HFFc6 (cell line): ENCODE results near the gene FBXO24. TPM values are rescaled to one million over a fixed set of nuclear protein-coding genes. Genes with fewer than 3 reads are reported as not detected.
A peak's percentile ranks its signal among the peaks of the same experiment; 100 is the strongest.

Experiments
- DNase-seq: peaks from one replicate; pipeline ENCODE4 v3.0.0-alpha.2; 2018
- H3K27ac Mint-ChIP-seq: 2 replicates; pipeline ENCODE4 v1.8.0; 2020; ENCODE audit warnings: mild to moderate bottlenecking, mixed read lengths
- H3K27me3 Mint-ChIP-seq: 2 replicates; pipeline ENCODE4 v1.8.0; 2021; ENCODE audit warnings: mild to moderate bottlenecking, moderate library complexity, mixed read lengths; ENCODE audit not compliant: insufficient read depth
- H3K36me3 Mint-ChIP-seq: 2 replicates; pipeline ENCODE4 v1.8.0; 2021; ENCODE audit warnings: low read depth, mixed read lengths
- H3K4me1 Mint-ChIP-seq: 2 replicates; pipeline ENCODE4 v1.8.0; 2020; ENCODE audit warnings: low read depth, mixed read lengths
- H3K4me3 Mint-ChIP-seq: 2 replicates; pipeline ENCODE4 v1.8.0; 2020; ENCODE audit warnings: mild to moderate bottlenecking, moderate library complexity, mixed read lengths
- H3K9me3 Mint-ChIP-seq: 2 replicates; pipeline ENCODE4 v1.8.0; 2020; ENCODE audit warnings: mild to moderate bottlenecking, mixed read lengths
- total RNA-seq, 6 experiments: library from RNA; stranded (reverse); fragmentation: NEBNext Ultra II Directional; extraction: Animal tissue kit (Norgen Biotek cat#: 25700); gene quantifications; 2 replicates in 1 of 6; 3 replicates in 5 of 6; pipeline ENCODE4 v1.2.3, GENCODE V29; 2021
- TF ChIP-seq, protein P1 (sequence below): fragments of 200-600 bp; sonication (generic); IDR thresholded peaks from 2 replicates; pipeline ENCODE4 v1.5.0; 2021; ENCODE audit warnings: antibody characterized with exemption, mild to moderate bottlenecking

The FBXO24 gene
- total RNA-seq, 6 experiments from 2014 or later, result 0.20 to 0.47 (median 0.28) TPM

DNA sequence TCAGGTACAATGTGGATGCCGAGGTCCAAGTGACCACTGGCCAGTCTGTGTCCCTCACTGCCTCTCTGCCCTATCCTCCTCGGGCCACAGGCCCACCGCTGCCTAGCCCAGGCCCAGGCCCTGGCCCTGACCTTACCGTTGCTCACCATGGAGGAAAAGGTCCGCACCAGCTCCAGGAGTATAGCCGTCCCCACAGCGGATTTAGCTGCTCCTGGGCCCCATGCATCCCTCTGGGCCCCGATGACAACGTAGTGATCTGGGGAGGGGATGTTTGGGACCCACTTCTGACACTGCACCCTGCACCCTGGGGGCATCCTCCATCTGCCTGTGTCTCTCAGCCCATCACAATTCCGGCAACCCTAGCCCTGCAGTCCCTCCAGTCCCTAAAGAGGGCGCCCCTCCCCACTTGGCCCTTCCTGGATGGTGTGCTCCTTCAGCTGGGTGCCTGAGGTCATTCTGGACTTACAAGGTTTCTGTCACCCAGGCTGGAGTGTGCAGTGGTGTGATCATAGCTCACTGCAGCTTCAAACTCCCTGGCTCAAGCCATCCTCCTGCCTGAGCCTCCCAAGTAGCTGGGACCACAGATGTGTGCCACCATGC is 43.1 kb downstream of the FBXO24 start:
- Mint-ChIP-seq H3K27ac (no peak overlapping the region), H3K36me3 (no peaks in the 10 kb centered on the region), H3K9me3 (no peaks in the 10 kb centered on the region), H3K27me3 (peaks cover 25% of the 10 kb centered on the region), H3K4me3 (no peak overlapping the region), H3K4me1 (peaks cover 10% of the 10 kb centered on the region)
- TF ChIP-seq, protein P1, sequence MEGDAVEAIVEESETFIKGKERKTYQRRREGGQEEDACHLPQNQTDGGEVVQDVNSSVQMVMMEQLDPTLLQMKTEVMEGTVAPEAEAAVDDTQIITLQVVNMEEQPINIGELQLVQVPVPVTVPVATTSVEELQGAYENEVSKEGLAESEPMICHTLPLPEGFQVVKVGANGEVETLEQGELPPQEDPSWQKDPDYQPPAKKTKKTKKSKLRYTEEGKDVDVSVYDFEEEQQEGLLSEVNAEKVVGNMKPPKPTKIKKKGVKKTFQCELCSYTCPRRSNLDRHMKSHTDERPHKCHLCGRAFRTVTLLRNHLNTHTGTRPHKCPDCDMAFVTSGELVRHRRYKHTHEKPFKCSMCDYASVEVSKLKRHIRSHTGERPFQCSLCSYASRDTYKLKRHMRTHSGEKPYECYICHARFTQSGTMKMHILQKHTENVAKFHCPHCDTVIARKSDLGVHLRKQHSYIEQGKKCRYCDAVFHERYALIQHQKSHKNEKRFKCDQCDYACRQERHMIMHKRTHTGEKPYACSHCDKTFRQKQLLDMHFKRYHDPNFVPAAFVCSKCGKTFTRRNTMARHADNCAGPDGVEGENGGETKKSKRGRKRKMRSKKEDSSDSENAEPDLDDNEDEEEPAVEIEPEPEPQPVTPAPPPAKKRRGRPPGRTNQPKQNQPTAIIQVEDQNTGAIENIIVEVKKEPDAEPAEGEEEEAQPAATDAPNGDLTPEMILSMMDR, result peak; percentile 53; the same call in 1 of the 2 replicates
- no peak for DNase-seq

DNA sequence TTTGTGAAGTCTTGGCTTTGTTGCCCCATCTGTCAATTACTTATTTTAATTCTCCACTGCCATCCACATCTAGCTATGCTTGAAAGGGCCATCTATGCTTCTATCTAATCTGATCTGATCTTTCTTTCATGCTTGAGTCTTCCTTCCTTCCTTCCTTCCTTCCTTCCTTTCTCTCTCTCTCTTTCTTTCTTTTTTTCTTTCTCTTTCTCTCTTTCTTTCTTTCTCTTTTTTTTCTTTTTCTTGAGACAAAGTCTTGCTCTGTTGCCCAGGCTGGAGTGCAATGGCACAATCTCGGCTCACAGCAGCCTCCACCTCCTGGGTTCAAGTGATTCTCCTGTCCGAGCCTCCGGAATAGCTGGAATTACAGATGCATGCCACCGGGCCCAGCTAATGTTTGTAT is 43.9 kb downstream of the FBXO24 start:
- H3K4me1 Mint-ChIP-seq, result peaks cover 11% of the 10 kb centered on the region
- DNase-seq, result no peak
- no peaks in the 10 kb centered on the region for H3K9me3 Mint-ChIP-seq
- peaks cover 25% of the 10 kb centered on the region for H3K27me3 Mint-ChIP-seq
- TF ChIP-seq, protein P1, result no peak
- H3K27ac Mint-ChIP-seq, result no peak overlapping the region
- no peaks in the 10 kb centered on the region for H3K36me3 Mint-ChIP-seq
- no peak overlapping the region for H3K4me3 Mint-ChIP-seq

- TF ChIP-seq, protein P1, result peak; percentile 54; the same call in 1 of the 2 replicates
- Mint-ChIP-seq H3K36me3 (no peaks in the 10 kb centered on the region), H3K4me1 (peaks cover 11% of the 10 kb centered on the region; the same call in 1 of the 2 replicates), H3K9me3 (no peaks in the 10 kb centered on the region), H3K27ac (no peak overlapping the region), H3K4me3 (peak overlapping the region; percentile 78), H3K27me3 (peaks cover 28% of the 10 kb centered on the region)
- peak; percentile 16 for DNase-seq
Observed at GRCh38 chr7:100632951-100633717, 47.0 kb downstream of the FBXO24 start.

DNA sequence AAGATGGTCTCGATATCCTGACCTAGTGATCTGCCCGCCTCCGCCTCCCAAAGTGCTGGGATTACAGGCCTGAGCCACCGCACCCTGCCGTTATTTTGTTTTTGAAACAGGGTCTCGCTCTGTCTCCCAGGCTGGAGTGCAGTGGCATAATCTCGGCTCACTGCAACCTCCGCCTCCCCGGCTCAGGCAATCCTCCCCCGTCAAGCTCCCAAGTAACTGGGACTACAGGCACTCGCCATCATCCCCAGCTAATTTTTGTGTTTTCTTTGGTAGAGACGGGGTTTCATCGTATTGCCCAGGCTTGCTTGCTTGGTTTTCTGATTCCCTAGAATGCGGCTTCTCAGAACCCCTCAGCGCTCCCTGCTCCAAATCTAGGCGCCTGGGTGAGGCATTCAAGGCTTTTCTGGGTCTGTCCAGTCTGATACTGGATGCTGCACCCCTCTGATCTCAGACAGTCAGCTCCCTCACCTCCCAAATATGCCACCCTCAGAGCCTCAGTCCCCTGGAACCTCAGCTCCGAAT is 53.9 kb downstream of the FBXO24 start:
- TF ChIP-seq, protein P1, result no peak
- H3K27me3 Mint-ChIP-seq, result peaks cover 30% of the 10 kb centered on the region
- DNase-seq, result no peak
- H3K36me3 Mint-ChIP-seq, result no peaks in the 10 kb centered on the region
- H3K4me1 Mint-ChIP-seq, result no peaks in the 10 kb centered on the region
- no peaks in the 10 kb centered on the region for H3K9me3 Mint-ChIP-seq
- H3K27ac Mint-ChIP-seq, result no peak overlapping the region
- H3K4me3 Mint-ChIP-seq, result no peak overlapping the region

GRCh38 chr7:100640517-100641440 is 54.7 kb downstream of the FBXO24 start:
- H3K4me1 Mint-ChIP-seq, result no peaks in the 10 kb centered on the region
- H3K36me3 Mint-ChIP-seq, result no peaks in the 10 kb centered on the region
- no peak overlapping the region for H3K27ac Mint-ChIP-seq
- DNase-seq, result no peak
- no peaks in the 10 kb centered on the region for H3K9me3 Mint-ChIP-seq
- no peak overlapping the region for H3K4me3 Mint-ChIP-seq
- H3K27me3 Mint-ChIP-seq, result peaks cover 31% of the 10 kb centered on the region
- TF ChIP-seq, protein P1, result no peak
